IMR-90 (cell line): ENCODE data around the gene LRRC15.

Experiments
- BHLHE40 ChIP-seq: fragments of 150-350 bp; IDR thresholded peaks from 2 replicates; pipeline ENCODE4 v1.6.1; 2016; ENCODE audit warnings: mild to moderate bottlenecking, low read depth, low read length
- CEBPB ChIP-seq: IDR thresholded peaks from 2 replicates; pipeline ENCODE4 v1.6.1; 2012; ENCODE audit warnings: low read depth, low read length, improper control_type of control experiment
- FOS ChIP-seq: fragments of 150-350 bp; IDR thresholded peaks from 2 replicates; pipeline ENCODE4 v1.6.1; 2016; ENCODE audit warnings: low read depth, low read length
- NFE2L2 ChIP-seq: fragments of 150-350 bp; IDR thresholded peaks from 2 replicates; pipeline ENCODE4 v1.6.1; 2016; ENCODE audit warnings: low read depth, mild to moderate bottlenecking, low read length
- POLR2A ChIP-seq: IDR thresholded peaks from 2 replicates; pipeline ENCODE4 v1.6.1; 2012; ENCODE audit warnings: mild to moderate bottlenecking, low read depth, low read length
- RAD21 ChIP-seq: IDR thresholded peaks from 2 replicates; pipeline ENCODE4 v1.6.1; 2012; ENCODE audit warnings: low read length, improper control_type of control experiment
- RCOR1 ChIP-seq: IDR thresholded peaks from 2 replicates; pipeline ENCODE4 v1.6.1; 2012; ENCODE audit warnings: mild to moderate bottlenecking, low read length, improper control_type of control experiment; ENCODE audit not compliant: insufficient replicate concordance
- RFX5 ChIP-seq: IDR thresholded peaks from 2 replicates; pipeline ENCODE4 v1.8.0; 2012; ENCODE audit warnings: low read depth, mild to moderate bottlenecking, low read length, moderate library complexity
- SMC3 ChIP-seq: fragments of 150-350 bp; IDR thresholded peaks from 2 replicates; pipeline ENCODE4 v1.6.1; 2016; ENCODE audit warnings: low read depth, mild to moderate bottlenecking, antibody characterized with exemption, low read length, moderate library complexity
- TF ChIP-seq, protein P1 (sequence below): conservative IDR thresholded peaks from 2 replicates; pipeline ENCODE4 v1.5.1; 2012; ENCODE audit warnings: mild to moderate bottlenecking, low read depth, low read length, improper control_type of control experiment
- TF ChIP-seq, protein P2 (sequence below): fragments of 150-350 bp; IDR thresholded peaks from 2 replicates; pipeline ENCODE4 v1.6.1; 2016; ENCODE audit warnings: low read depth, mild to moderate bottlenecking, low read length, moderate library complexity, borderline replicate concordance
- TF ChIP-seq, protein P3 (sequence below): fragments of 150-350 bp; IDR thresholded peaks from 2 replicates; pipeline ENCODE4 v1.6.1; 2017; ENCODE audit warnings: mild to moderate bottlenecking, antibody characterized with exemption, low read length, low read depth

DNA sequence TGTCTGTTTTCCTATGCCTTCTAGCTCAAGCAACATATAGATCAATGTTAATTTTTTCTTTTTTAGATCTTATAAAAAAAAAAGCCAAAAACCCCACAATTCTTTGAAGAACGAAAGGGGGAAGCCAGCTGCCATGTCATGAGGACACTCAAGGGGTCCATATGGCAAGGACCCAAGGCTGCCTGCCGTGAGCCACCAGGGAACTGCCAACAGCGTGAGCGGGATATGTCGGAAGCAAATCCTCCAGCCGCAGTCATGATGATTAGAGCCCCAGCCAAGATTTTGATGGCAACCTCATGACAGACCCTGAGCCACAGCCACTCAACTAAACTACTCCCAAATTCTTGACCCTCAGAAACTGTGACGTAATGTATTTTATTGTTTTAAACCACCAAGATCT, 23.0 kb upstream of the LRRC15 start:
- TF ChIP-seq, protein P1, sequence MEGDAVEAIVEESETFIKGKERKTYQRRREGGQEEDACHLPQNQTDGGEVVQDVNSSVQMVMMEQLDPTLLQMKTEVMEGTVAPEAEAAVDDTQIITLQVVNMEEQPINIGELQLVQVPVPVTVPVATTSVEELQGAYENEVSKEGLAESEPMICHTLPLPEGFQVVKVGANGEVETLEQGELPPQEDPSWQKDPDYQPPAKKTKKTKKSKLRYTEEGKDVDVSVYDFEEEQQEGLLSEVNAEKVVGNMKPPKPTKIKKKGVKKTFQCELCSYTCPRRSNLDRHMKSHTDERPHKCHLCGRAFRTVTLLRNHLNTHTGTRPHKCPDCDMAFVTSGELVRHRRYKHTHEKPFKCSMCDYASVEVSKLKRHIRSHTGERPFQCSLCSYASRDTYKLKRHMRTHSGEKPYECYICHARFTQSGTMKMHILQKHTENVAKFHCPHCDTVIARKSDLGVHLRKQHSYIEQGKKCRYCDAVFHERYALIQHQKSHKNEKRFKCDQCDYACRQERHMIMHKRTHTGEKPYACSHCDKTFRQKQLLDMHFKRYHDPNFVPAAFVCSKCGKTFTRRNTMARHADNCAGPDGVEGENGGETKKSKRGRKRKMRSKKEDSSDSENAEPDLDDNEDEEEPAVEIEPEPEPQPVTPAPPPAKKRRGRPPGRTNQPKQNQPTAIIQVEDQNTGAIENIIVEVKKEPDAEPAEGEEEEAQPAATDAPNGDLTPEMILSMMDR, result no peak
- TF ChIP-seq POLR2A (no peak), CEBPB (no peak), RAD21 (no peak), BHLHE40 (no peak), SMC3 (no peak), FOS (no peak), NFE2L2 (no peak), RFX5 (no peak), RCOR1 (no peak)
- TF ChIP-seq, protein P2, sequence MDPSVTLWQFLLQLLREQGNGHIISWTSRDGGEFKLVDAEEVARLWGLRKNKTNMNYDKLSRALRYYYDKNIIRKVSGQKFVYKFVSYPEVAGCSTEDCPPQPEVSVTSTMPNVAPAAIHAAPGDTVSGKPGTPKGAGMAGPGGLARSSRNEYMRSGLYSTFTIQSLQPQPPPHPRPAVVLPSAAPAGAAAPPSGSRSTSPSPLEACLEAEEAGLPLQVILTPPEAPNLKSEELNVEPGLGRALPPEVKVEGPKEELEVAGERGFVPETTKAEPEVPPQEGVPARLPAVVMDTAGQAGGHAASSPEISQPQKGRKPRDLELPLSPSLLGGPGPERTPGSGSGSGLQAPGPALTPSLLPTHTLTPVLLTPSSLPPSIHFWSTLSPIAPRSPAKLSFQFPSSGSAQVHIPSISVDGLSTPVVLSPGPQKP, result no peak
- TF ChIP-seq, protein P3, sequence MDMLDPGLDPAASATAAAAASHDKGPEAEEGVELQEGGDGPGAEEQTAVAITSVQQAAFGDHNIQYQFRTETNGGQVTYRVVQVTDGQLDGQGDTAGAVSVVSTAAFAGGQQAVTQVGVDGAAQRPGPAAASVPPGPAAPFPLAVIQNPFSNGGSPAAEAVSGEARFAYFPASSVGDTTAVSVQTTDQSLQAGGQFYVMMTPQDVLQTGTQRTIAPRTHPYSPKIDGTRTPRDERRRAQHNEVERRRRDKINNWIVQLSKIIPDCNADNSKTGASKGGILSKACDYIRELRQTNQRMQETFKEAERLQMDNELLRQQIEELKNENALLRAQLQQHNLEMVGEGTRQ, result no peak
